ENCODE measurements around the gene TAOK3.
"Not testable (repeated sequence)": the region's sequence is repeated elsewhere in the genome, so short reads cannot be mapped to it uniquely, and the experiment has no call there.

The TAOK3 gene

GRCh38 chr12:118299791-118300460, 72.8 kb downstream of the TAOK3 start:
- DNase-seq (ENCODE audit: low spot score): no peak

- no peak for DNase-seq (ENCODE audit: low spot score)
These were observed 75.4 kb downstream of the TAOK3 start for GRCh38 chr12:118297284-118297683.

DNA sequence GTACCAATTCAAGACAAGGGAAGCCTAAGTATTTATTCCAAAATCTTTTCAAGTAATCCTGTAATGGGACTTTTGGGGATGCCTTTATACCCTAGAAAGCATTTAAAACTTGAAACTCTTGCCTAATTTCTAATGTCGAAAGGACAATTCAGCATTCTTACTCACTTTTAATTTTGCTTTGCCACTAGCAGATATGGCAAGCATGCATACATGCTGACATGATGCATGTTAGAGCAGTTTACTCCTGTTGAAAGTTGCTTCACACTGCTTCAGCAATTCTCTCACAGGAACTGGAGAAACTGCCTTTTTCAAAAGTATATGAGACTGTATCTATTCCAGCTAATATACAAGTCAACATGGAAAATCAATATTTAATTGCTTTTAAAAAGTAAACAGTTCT, 79.9 kb downstream of the TAOK3 start:
- DNase-seq (ENCODE audit: low spot score): no peak

DNA sequence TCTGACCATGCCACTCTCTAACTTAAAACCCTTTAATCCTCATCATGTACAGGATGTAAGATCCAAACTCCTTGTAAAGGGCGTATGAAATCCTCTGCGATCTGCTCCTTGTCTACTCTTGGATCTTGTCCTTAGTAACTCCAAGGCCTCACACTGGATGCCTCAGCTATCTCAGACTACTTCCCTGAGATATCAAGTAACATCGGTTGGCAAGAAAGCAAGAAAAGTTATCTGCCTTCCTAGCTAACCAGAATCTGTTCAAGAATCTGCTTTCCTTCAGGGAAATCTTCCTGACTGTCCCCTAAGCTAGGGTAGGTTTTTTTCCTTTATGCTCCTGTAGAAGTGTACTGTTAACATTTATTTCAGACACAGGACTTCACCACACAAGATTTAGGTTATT, 82.6 kb downstream of the TAOK3 start:
- DNase-seq (ENCODE audit: low spot score): no peak

DNA sequence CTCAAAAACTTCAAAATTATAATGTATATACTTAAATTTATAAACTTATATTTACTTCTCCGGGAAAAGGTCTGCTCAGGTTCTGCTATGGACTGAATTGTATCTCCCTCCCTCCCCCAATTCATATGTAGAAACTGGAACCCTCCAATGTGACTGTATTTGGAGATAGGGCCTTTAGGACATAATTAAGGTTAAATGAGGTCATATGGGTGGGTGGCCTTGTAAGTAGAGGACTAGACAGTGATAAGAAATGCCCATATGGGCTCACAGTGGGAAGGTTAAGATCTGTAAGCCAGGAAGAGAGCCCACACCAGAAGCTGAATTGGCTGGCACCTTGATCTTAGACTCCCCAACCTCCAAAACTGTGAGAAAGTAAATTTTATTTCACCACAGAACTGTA, 84.5 kb downstream of the TAOK3 start:
- no peak for DNase-seq (ENCODE audit: low spot score)

DNA sequence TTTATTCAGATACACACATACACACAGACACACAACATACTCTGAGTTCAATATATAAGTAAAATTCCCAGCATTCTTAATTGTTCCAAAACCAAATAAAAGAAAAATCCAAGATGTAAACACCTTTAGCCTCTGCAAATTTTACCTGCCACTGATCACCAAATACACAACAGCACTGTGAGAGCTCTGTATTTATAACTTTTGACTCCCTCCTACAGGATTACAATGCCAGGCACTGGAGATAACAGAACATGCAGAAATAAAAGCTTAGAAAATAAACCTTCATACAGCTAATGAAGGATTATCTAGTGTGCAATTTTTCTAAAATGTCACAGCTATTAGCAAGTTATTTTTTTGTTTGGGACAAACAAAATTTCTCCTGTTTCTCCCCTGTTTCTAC, 85.0 kb downstream of the TAOK3 start:
- no peak for DNase-seq (ENCODE audit: low spot score)

- DNase-seq (ENCODE audit: low spot score): no peak
These were observed 89.9 kb downstream of the TAOK3 start for GRCh38 chr12:118282767-118283166.

DNA sequence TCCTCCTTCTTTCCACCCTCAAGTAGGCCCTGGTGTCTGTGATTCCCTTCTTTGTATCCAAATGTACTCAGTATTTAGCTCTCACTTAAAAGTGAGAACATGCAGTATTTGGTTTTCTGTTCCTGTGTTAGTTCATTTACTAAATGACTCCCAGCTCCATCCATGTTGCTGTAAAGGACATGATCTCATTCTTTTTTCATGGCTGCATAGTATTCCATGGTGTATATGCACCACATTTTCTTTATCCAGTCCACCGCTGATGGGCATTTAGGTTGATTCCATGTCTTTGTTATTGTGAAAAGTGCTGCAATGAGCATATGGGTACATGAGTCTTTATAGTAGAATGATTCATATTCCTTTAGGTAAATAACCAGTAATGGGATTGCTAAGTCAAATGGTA, 94.4 kb downstream of the TAOK3 start:
- not testable (repeated sequence) for DNase-seq (ENCODE audit: low spot score)

DNA sequence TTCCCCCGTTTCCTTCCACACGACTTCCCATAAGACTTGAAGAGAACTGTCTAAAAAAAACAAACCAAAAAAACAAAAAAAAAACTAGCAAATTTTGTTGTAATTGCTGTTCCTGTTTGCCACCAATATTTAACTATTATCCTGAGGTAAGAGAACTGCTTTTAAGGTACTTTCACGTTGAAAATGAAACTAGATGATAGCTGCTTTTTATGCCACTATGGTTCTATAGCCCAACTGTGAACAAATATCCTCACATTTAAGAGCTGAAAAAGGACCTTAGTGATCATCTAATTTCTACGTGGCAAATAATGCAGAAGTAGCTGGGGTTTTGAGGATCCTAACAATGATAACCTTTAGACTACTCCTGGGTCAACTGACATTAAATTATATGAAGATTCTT, 98.6 kb downstream of the TAOK3 start:
- DNase-seq (ENCODE audit: low spot score): no peak

- DNase-seq (ENCODE audit: low spot score): no peak
These were observed 100.8 kb downstream of the TAOK3 start for GRCh38 chr12:118271770-118272417.

- DNase-seq (ENCODE audit: low spot score): no peak
These were observed 101.5 kb downstream of the TAOK3 start for GRCh38 chr12:118271183-118271582.

- no peak for DNase-seq (ENCODE audit: low spot score)
These were observed 102.9 kb downstream of the TAOK3 start for GRCh38 chr12:118269806-118270205.

DNA sequence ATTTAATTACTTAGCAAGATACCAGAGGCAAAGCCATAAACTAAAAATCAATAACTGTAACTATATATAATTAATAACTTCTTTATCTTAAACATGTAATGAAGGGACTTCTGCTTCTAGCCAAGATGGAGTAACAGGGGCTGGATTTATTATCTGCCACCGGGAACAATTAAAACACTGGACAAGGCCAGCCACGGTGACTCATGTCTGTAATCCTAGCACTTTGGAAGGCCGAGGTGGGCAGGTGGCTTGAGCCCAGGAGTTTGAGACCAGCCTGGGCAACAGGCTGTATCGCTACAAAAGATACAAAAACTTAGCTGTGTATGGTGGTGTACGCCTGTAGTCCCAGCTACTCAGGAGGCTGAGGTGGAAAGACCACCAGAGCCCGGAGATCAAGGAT, 113.6 kb downstream of the TAOK3 start:
- no peak for DNase-seq (ENCODE audit: low spot score)

- no peak for DNase-seq (ENCODE audit: low spot score)
These were observed 116.4 kb downstream of the TAOK3 start for GRCh38 chr12:118256352-118256751.

DNA sequence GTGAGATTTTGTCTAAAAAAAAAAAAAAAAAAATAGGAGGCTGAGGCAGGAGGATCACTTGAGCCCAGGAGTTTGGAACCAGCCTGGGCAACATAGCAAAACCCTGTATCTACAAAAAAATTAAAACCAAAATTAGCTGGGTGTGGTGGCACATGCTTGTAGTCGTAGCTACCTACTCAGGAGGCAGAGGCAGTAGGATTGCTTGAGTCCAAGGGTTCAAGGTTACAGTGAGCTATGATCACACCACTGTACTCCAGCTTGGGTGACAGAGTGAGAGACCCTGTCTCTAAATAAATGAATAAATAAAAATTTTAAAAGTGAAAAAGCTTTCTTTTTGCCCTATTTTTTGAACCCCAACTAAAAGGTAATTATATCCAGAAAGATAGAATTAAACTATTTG, 123.2 kb downstream of the TAOK3 start:
- no peak for DNase-seq (ENCODE audit: low spot score)

GRCh38 chr12:118245886-118246285, 126.8 kb downstream of the TAOK3 start:
- not testable (repeated sequence) for DNase-seq (ENCODE audit: low spot score)

GRCh38 chr12:118238888-118239287, 133.8 kb downstream of the TAOK3 start:
- DNase-seq (ENCODE audit: low spot score): no peak

GRCh38 chr12:118237908-118238307, 134.8 kb downstream of the TAOK3 start:
- DNase-seq (ENCODE audit: low spot score): peak; percentile 7

GRCh38 chr12:118237052-118237665, 135.5 kb downstream of the TAOK3 start:
- no peak for DNase-seq (ENCODE audit: low spot score)

DNA sequence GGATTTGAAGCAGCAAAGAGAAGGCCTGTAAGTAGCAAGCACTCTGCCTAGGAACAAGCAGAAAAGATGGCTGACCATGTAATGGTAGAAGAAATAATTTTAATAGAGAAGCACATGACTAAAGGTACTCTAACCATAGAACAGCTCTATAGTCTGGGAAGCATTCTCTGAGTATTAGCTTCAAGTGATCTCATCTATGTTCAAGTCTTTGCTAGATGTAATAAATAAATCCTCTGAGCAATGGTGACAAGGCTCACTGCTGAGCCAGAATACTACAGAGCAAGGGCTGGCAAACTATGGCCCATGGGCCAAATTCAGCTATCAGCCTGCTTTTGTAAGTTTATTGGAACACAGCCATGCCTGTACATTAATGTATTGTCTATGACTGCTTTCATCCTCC, 152.0 kb downstream of the TAOK3 start:
- DNase-seq (ENCODE audit: low spot score): no peak

DNA sequence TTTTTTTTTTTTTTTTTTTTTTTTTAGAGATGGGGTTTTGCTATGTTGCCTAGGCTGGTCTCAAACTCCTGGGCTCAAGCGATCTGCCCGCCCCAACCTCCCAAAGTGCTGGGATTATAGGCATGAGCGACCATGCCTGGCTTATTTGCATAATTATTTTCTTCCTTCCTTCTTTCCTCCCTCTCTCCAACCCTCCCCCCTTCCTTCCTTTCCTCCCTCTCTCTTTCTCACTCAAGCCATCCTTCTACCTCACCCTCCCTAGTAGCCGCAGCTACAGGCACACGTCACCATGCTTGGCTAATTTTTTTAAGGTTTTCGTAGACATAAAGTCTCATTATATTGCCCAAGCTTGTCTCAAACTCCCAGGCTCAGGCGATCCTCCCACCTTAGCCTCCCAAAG, 152.9 kb downstream of the TAOK3 start:
- DNase-seq (ENCODE audit: low spot score): no peak

DNA sequence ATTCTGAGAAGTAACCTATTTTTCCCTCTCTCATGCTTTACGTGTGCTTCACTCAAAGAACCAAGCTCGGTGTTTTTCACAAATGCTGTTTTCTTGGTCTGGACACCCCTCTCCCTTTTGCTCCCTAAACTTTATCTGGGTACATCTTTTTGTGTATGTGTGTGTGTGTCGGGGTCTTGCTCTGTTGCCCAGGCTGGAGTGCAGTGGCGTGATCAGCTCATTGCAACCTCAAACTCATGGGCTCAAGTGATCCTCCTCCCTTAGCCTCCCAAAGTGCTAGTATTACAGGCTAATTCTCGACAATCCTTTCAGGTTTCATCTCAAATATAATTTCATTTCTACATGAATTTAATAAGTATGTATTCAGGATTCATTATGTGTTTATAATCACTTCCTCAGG, 153.6 kb downstream of the TAOK3 start:
- DNase-seq (ENCODE audit: low spot score): no peak

DNA sequence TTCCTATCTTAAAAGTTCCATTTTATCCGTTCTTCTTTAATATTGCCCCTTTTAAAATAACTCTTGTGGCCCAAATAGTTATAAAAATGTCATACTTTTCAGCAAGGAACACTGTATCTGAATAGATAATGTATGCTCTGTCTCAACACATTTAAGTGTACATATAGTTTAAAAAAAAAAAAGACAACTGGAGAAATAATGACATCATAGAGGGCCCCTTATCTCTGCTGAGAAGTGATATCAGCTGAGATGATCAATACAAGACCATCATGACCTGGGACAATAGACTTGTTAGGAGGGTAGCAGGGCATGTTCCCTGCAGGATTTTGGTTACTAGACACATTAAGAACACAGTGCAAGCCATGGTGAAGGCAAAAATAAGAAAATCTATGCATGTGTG, 159.3 kb downstream of the TAOK3 start:
- no peak for DNase-seq (ENCODE audit: low spot score)

DNA sequence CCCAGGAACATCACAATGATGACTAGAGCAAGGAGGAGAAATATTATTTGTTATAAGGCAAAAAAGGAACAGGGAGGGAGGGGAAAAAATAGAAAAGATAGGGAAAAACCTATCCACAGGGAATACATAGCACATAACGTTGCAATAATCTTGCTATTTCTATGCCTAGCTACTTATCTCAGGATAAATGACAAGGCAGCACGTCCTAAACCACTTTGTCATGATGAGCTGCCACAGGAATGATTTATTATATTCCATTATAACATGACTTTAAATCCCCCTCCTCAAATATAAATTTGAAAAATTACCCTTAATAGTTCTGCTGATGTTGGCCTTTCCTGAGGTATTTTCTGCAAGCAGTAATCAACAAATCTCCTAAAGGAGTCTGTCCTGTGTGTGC, 160.1 kb downstream of the TAOK3 start:
- DNase-seq (ENCODE audit: low spot score): no peak
